BE2C (cell line): Measurements from ENCODE around the gene TMEM163.
"Not testable (repeated sequence)": the region's sequence is repeated elsewhere in the genome, so short reads cannot be mapped to it uniquely, and the experiment has no call there.

Source experiments
- DNase-seq: peaks from one replicate; pipeline ENCODE4 v3.0.0-alpha.2; 2020
- H3K27me3 ChIP-seq: fragments of 250-450 bp; sonication (Bioruptor Pico); 2 replicates; pipeline ENCODE4 v1.5.1; 2020; ENCODE audit warnings: mild to moderate bottlenecking
- H3K36me3 ChIP-seq: fragments of 250-450 bp; sonication (Bioruptor Pico); 2 replicates; pipeline ENCODE4 v1.5.1; 2020; ENCODE audit warnings: mild to moderate bottlenecking
- H3K4me1 ChIP-seq: fragments of 250-450 bp; sonication (Bioruptor Pico); 2 replicates; pipeline ENCODE4 v1.5.1; 2020
- H3K4me3 ChIP-seq: 2 replicates; pipeline ENCODE4 v1.5.1; 2011; ENCODE audit warnings: low read depth, low read length
- H3K9me3 ChIP-seq: fragments of 250-450 bp; sonication (Bioruptor Pico); 2 replicates; pipeline ENCODE4 v1.5.1; 2020
- TF ChIP-seq, protein P1 (sequence below): IDR thresholded peaks from 2 replicates; pipeline ENCODE4 v1.5.1; 2012; ENCODE audit warnings: mild to moderate bottlenecking, low read depth, low read length

Gene TMEM163

DNA sequence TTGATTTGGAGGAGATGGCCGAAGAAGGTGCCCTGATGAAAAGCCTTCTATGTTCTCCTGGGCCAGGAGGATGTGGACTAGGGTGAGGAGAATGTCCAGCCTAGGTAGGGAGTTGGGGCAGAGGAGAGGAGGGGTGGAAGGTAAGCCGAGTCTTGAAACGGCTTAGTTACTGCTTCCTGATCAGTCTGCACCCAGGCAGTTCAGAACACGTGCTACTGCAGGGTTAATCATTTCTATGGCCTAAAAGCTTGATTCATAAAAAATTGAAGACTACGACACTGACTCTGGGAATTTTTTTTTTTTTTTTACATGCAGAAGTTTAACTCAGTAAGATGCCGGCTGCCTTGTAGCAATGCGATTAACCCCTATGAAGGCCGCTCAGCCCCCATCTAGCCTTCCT lies 125.3 kb downstream of the TMEM163 start:
- Histone ChIP-seq H3K27me3 (no peaks in the 10 kb centered on the region), H3K9me3 (no peaks in the 10 kb centered on the region), H3K36me3 (no peaks in the 10 kb centered on the region), H3K4me3 (no peak overlapping the region), H3K4me1 (no peaks in the 10 kb centered on the region)
- DNase-seq = no peak
- TF ChIP-seq, protein P1, sequence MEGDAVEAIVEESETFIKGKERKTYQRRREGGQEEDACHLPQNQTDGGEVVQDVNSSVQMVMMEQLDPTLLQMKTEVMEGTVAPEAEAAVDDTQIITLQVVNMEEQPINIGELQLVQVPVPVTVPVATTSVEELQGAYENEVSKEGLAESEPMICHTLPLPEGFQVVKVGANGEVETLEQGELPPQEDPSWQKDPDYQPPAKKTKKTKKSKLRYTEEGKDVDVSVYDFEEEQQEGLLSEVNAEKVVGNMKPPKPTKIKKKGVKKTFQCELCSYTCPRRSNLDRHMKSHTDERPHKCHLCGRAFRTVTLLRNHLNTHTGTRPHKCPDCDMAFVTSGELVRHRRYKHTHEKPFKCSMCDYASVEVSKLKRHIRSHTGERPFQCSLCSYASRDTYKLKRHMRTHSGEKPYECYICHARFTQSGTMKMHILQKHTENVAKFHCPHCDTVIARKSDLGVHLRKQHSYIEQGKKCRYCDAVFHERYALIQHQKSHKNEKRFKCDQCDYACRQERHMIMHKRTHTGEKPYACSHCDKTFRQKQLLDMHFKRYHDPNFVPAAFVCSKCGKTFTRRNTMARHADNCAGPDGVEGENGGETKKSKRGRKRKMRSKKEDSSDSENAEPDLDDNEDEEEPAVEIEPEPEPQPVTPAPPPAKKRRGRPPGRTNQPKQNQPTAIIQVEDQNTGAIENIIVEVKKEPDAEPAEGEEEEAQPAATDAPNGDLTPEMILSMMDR = no peak

DNA sequence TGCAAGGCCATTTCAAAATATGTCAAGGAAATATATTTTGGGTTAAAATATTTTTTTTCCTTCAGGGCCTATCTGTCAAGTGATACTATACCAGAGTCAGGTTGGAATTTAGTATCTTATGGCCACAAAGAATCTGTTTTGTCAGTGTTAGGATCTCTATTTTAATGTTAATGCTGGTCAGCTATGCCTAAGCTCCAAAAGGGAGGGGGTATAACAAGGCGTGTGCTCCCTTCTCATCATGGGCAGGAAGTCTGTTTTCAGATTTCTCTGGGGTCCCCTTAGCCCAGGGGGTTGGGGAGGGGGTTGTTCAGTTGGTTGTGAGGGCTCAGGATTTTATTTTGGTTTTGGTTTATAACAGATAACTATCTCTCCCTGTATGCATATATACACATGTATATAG lies 126.4 kb downstream of the TMEM163 start:
- no peaks in the 10 kb centered on the region for H3K36me3 ChIP-seq
- TF ChIP-seq, protein P1 = no peak
- H3K4me1 ChIP-seq = no peaks in the 10 kb centered on the region
- H3K27me3 ChIP-seq = no peaks in the 10 kb centered on the region
- no peak for DNase-seq
- no peak overlapping the region for H3K4me3 ChIP-seq
- H3K9me3 ChIP-seq = no peaks in the 10 kb centered on the region

DNA sequence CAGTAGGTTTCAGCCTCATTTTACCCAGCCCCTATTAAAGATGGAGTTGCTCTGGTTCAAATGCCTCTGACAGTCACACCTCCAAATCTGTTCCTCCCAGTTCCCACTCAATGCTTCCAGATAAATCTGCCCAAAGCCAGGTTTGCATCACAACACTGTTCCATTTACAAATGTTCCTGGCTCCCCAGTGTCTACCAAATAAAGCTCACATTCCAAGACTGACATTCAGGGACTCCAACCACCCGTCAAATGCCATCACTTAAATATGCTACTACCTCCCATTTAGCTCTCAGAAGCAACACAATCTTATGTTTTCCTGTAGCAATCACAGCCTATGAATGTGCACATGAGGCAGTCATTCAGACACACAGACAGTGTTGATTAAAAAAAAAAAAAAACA lies 127.3 kb downstream of the TMEM163 start:
- Histone ChIP-seq H3K36me3 (no peaks in the 10 kb centered on the region), H3K4me1 (no peaks in the 10 kb centered on the region), H3K4me3 (no peak overlapping the region), H3K9me3 (no peaks in the 10 kb centered on the region), H3K27me3 (no peaks in the 10 kb centered on the region)
- DNase-seq = no peak
- TF ChIP-seq, protein P1 = no peak

DNA sequence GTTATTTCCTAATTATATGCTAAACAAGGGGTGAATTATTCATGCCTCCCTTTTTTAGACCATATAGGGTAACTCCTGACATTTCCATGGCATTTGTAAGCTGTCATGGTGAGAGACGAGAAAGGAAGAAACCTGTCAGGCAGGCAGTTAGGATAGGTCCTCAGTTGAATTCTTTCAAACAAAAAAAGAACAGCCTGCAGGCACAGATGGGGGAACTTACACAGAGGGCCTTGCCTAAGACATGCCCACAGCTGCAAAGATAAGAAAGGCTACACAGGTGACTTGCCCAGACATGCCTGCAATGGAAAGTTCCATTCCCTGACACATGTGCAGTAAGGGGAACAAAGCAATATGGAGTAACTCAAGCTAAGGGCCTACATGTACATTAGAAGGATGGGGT lies 128.1 kb downstream of the TMEM163 start:
- H3K4me1 ChIP-seq = no peaks in the 10 kb centered on the region
- TF ChIP-seq, protein P1 = no peak
- no peaks in the 10 kb centered on the region for H3K36me3 ChIP-seq
- no peak for DNase-seq
- no peaks in the 10 kb centered on the region for H3K9me3 ChIP-seq
- no peak overlapping the region for H3K4me3 ChIP-seq
- no peaks in the 10 kb centered on the region for H3K27me3 ChIP-seq

DNA sequence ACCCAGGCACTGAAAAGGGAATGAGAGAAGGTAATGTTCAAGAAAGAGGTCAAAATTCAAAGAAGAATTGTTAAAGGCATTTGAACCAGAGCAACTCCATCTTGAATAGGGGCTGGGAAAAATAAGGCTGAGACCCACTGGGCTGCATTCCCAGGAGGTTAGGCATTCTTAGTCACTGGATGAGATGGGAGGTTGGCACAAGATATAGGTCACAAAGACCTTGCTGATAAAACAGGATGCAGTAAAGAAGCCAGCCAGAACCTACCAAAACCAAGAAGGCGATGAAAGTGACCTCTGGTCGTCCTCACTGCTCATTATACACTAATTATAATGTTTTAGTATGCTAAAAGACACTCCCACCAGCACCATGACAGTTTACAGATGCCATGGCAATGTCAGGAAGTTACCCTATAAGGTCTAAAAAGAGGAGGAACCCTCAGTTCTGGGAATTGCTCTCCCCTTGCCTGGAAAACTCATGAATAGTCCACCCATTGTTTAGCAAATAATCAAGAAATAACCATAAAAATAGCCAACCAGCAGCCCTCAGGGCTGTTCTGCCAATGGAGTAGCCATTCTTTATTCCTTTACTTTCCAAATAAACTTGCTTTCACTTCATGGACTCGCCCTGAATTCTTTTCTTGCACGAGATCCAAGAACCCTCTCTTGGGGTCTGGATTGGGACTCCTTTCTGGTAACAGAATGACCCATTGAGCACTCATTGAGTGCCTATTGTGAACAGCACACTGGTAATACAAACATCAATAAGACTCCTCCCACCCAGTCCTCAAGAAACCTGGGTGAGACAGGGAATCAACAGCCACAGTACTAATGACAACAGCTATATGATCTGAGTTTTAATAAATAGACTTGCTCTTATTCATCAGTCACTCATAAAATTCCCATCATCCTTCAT lies 129.4 kb downstream of the TMEM163 start:
- H3K9me3 ChIP-seq, DNase-seq, H3K36me3 ChIP-seq, H3K27me3 ChIP-seq, H3K4me3 ChIP-seq, H3K4me1 ChIP-seq: not testable (repeated sequence)

DNA sequence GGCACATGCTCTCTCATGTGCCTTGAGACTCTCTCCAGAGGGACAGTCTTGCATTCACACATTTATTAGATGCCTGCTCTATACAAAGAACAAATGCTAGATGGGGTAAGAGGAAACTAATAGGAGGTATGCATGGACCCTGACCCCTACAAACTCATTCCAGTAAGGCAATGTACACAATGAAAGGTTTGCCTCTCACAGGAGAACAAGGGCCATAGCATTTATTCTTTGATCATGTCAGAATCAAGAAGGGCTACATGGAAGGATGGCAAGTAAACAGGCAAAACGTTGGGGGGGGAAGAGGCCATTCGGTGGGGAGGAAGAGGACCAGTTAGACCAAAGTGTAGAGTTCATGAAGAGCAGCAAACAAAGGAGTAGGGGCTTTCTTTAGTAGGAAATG lies 130.2 kb downstream of the TMEM163 start:
- Histone ChIP-seq H3K4me3 (no peak overlapping the region), H3K27me3 (no peaks in the 10 kb centered on the region), H3K36me3 (no peaks in the 10 kb centered on the region), H3K9me3 (no peaks in the 10 kb centered on the region), H3K4me1 (no peaks in the 10 kb centered on the region)
- TF ChIP-seq, protein P1 = no peak
- no peak for DNase-seq
